ENCODE measurements around the gene VPS35L. TPM values are rescaled to one million over a fixed set of nuclear protein-coding genes. Genes with fewer than 3 reads are reported as not detected.

VPS35L gene
- polyA plus RNA-seq, 1 experiment, result 67.1 TPM

DNA sequence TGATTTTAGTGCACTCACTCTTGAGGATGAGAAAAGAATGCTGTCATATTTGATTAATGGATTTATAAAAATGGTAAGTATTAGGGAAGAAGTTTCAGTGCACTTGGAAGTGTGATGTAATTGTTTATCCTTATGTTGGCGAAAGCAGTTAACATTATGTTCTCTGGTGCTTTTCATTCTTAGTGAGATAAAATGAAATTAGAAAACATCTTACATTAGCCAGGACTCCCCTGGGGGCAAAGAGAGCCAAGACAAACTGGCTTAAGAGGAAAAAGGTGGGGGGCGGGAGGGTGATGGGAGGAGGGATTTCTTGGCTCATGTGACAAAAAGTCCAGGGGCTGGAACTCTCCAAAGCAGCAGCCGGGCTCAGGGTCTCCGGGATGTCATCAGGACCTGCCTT, 89.4 kb downstream of the VPS35L start:
- no peak for DNase-seq (ENCODE audit: low read depth, low spot score)
- CTCF ChIA-PET, result no interaction called here

DNA sequence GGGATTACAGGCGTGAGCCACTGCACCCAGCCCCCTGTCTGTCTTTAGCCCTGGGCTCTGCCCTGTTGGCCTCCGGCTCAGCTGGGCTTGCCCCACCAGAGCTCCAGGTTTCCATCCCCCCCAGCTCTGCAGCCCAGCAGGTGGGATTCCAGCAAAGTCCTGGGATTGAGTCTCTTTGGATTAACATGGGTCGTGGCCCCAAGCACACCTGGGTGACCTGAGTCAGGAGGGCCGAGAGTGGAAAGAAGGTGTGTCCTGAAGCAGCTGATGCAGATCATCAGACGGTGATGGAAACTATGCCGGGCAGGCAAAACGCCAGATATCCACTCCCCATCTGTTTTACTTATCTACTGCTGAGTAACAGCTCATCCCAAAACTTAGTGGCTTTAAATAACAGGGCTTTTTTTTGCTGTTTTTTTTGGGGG, 90.1 kb downstream of the VPS35L start:
- H3K9me3 ChIP-seq (ENCODE audit: control insufficient read depth, insufficient read depth, low read length), result no peaks in the 10 kb centered on the region
- POLR2A ChIA-PET, result no interaction called here
- DNase-seq (ENCODE audit: low read depth, low spot score), result no peak
- TF ChIP-seq, protein P1, sequence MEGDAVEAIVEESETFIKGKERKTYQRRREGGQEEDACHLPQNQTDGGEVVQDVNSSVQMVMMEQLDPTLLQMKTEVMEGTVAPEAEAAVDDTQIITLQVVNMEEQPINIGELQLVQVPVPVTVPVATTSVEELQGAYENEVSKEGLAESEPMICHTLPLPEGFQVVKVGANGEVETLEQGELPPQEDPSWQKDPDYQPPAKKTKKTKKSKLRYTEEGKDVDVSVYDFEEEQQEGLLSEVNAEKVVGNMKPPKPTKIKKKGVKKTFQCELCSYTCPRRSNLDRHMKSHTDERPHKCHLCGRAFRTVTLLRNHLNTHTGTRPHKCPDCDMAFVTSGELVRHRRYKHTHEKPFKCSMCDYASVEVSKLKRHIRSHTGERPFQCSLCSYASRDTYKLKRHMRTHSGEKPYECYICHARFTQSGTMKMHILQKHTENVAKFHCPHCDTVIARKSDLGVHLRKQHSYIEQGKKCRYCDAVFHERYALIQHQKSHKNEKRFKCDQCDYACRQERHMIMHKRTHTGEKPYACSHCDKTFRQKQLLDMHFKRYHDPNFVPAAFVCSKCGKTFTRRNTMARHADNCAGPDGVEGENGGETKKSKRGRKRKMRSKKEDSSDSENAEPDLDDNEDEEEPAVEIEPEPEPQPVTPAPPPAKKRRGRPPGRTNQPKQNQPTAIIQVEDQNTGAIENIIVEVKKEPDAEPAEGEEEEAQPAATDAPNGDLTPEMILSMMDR (IDR thresholded peaks at IDR 0.05; ENCODE audit: low read depth, low read length), result no peak
- no peak overlapping the region for H3K27ac ChIP-seq (ENCODE audit: low read depth, low read length)
- H3K27me3 ChIP-seq (ENCODE audit: control insufficient read depth, insufficient read depth, low read length), result no peaks in the 10 kb centered on the region
- no peak overlapping the region for H3K4me3 ChIP-seq (ENCODE audit: low read depth, low read length)
- CTCF ChIA-PET, result interaction anchor here (1.3 kb wide), 1 partner anchor 241 kb away, joined by 5 read pairs; no protein-coding TSS in a partner anchor

More for the DNA sequence above, 89.4 kb downstream of the VPS35L start:
- TF ChIP-seq, protein P1 (IDR thresholded peaks at IDR 0.05; ENCODE audit: low read depth, low read length), result no peak
- no peaks in the 10 kb centered on the region for H3K9me3 ChIP-seq (ENCODE audit: control insufficient read depth, insufficient read depth, low read length)
- POLR2A ChIA-PET, result no interaction called here
- H3K4me3 ChIP-seq (ENCODE audit: low read depth, low read length), result no peak overlapping the region
- no peak overlapping the region for H3K27ac ChIP-seq (ENCODE audit: low read depth, low read length)
- H3K27me3 ChIP-seq (ENCODE audit: control insufficient read depth, insufficient read depth, low read length), result no peaks in the 10 kb centered on the region

DNA sequence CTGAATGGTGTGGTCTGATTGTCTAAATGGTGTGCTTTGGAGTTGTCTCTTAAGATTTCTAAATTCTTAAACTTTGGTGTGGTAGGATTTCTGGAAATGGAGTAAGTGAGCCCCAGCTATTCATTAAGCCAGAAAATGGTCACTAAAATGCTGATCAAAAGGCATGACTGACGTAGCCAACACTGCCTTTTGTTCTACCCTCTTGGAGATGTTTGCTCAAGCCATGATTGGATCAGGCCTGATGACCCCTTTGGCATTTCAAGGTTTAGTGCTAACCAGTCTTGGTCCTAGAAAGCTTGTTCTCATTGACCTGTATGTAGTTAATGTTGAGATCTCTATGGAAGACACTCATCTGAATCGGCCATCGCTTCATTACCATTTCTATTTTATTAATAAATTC, 94.5 kb downstream of the VPS35L start:
- H3K27me3 ChIP-seq (ENCODE audit: control insufficient read depth, insufficient read depth, low read length), result no peaks in the 10 kb centered on the region
- H3K9me3 ChIP-seq (ENCODE audit: control insufficient read depth, insufficient read depth, low read length), result no peaks in the 10 kb centered on the region
- POLR2A ChIA-PET, result no interaction called here
- no peak overlapping the region for H3K4me3 ChIP-seq (ENCODE audit: low read depth, low read length)
- TF ChIP-seq, protein P1 (IDR thresholded peaks at IDR 0.05; ENCODE audit: low read depth, low read length), result no peak
- no peak for DNase-seq (ENCODE audit: low read depth, low spot score)
- CTCF ChIA-PET, result interaction anchor here (1.0 kb wide), 1 partner anchor 237 kb away, joined by 3 read pairs; no protein-coding TSS in a partner anchor
- no peak overlapping the region for H3K27ac ChIP-seq (ENCODE audit: low read depth, low read length)

DNA sequence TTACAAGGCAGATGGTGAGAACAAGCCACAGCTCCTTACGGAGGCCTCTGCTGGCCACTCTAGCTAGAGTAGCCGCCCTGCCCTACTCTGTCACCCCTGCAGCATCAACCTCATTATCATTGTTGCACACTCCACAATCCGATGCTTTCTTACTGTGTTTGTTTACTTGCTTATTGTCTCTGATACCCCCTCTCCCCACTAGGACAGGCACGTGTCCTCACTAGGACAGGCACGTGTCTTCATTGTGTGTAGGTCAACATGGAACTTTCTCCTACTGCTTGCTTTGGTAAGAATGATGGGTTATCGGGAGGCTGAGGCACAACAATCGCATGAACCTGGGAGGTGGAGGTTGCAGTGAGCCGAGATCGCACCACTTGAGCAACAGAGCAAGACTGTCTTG, 98.6 kb downstream of the VPS35L start:
- Histone ChIP-seq H3K27me3 (ENCODE audit: control insufficient read depth, insufficient read depth, low read length) (no peaks in the 10 kb centered on the region), H3K9me3 (ENCODE audit: control insufficient read depth, insufficient read depth, low read length) (no peaks in the 10 kb centered on the region), H3K27ac (ENCODE audit: low read depth, low read length) (no peak overlapping the region), H3K4me3 (ENCODE audit: low read depth, low read length) (no peak overlapping the region)
- CTCF ChIA-PET, result no interaction called here
- TF ChIP-seq, protein P1 (IDR thresholded peaks at IDR 0.05; ENCODE audit: low read depth, low read length), result no peak
- POLR2A ChIA-PET, result no interaction called here
- DNase-seq (ENCODE audit: low read depth, low spot score), result no peak

DNA sequence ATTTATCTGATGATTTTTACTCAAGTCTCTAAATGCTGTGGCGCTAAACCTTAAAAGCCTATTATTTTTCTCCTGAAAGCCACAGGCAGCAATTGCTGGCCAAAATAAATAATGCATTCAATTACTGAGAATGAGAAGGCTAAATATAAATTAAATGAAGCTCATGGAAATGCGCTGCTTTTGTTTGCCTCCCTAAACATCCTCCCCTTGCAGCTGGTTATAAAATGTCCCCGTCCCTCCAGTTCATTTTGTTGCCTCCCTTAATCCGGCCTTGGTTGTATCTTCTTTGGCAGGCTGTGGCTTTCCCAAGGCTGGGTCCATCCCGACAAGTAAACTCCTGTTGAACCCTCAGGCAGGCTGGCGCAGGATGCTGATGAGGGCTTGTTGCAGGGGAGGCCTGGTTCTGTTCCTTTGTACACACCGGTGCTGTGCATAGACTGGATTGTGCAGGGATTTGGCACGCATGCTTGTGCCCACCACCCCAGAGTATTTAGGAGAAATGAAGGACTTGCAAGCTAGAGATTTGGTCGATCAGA, 99.8 kb downstream of the VPS35L start:
- TF ChIP-seq, protein P1 (IDR thresholded peaks at IDR 0.05; ENCODE audit: low read depth, low read length), result no peak
- POLR2A ChIA-PET, result no interaction called here
- DNase-seq (ENCODE audit: low read depth, low spot score), result no peak
- H3K27me3 ChIP-seq (ENCODE audit: control insufficient read depth, insufficient read depth, low read length), result no peaks in the 10 kb centered on the region
- CTCF ChIA-PET, result interaction anchor here (1.7 kb wide), 1 partner anchor 252 kb away, joined by 5 read pairs; no protein-coding TSS in a partner anchor
- H3K9me3 ChIP-seq (ENCODE audit: control insufficient read depth, insufficient read depth, low read length), result no peaks in the 10 kb centered on the region
- no peak overlapping the region for H3K4me3 ChIP-seq (ENCODE audit: low read depth, low read length)
- no peak overlapping the region for H3K27ac ChIP-seq (ENCODE audit: low read depth, low read length)

Data from AG04450 (cell line).